HCT116 (cell line): ENCODE measurements around the gene ZNF396. TPM values are rescaled to one million over a fixed set of nuclear protein-coding genes. Genes with fewer than 3 reads are reported as not detected.

Experiments used
- ATAC-seq: fragments of 200-7000 bp; cut with Tn5 transposase; 2 replicates; pipeline ENCODE4 v1.9.1; 2020; ENCODE audit warnings: mild to moderate bottlenecking, moderate library complexity
- Bru-seq: library from RNA; stranded (reverse); fragments of 400-500 nt; gene quantifications from one replicate; lab custom pipeline; 2021; lab: Mats Ljungman, UMichigan
- BruChase-seq, 2 experiments: library from RNA; stranded (reverse); fragments of 400-500 nt; gene quantifications; one replicate each; lab custom pipeline; 2021; lab: Mats Ljungman, UMichigan
- BruUV-seq: library from RNA; stranded (reverse); fragments of 400-500 nt; replicated peaks from 2 replicates; lab custom pipeline; 2021; lab: Mats Ljungman, UMichigan
- CTCF ChIA-PET: fragments of 300-600 bp; sonication (Branson Sonifier 250); formaldehyde crosslinking; loops from one replicate; lab custom pipeline; 2021; ENCODE audit warnings: antibody characterized with exemption; lab: Charles Lee
- POLR2A ChIA-PET: fragments of 300-600, 350-600 bp; sonication (Branson Sonifier 250); formaldehyde crosslinking; loops from one replicate; lab custom pipeline; 2021; ENCODE audit warnings: antibody characterized with exemption; lab: Charles Lee
- RAD21 ChIA-PET, 2 experiments: fragments of 300-600 bp; sonication (Branson Sonifier 250); formaldehyde crosslinking; loops; one replicate each; lab custom pipeline; 2023; ENCODE audit warnings: low total read pairs in 2 of 2; ENCODE audit not compliant: uncharacterized antibody in 2 of 2, unreplicated experiment in 2 of 2, low non-redundant PET in 1 of 2; lab: Charles Lee
- DNase-seq: peaks from one replicate; pipeline ENCODE4 v3.0.0-alpha.2; 2010; ENCODE audit warnings: low read depth, low spot score
- H2AFZ ChIP-seq: fragments of 200-600 bp; shearing (Covaris generic), sonication (generic); 2 replicates; pipeline ENCODE4 v1.6.1; 2017; ENCODE audit warnings: low read depth, mixed run types, mixed read lengths, antibody characterized with exemption, low read length; ENCODE audit not compliant: poor library complexity, severe bottlenecking
- H3K27ac ChIP-seq: 2 replicates; pipeline ENCODE4 v1.5.1; 2012; ENCODE audit warnings: low read depth, low read length
- H3K27me3 ChIP-seq: fragments of 200-600 bp; sonication (generic); 2 replicates; pipeline ENCODE4 v1.6.1; 2016; ENCODE audit warnings: mixed run types, low read length, mixed read lengths; ENCODE audit not compliant: insufficient read depth
- H3K36me3 ChIP-seq, 2 experiments: fragments of 200-500 bp in 1 of 2; fragments of 200-600 bp in 1 of 2; sonication (Bioruptor generic) in 1 of 2; sonication (generic) in 1 of 2; 2 replicates each; pipeline versions ENCODE4 v1.5.1 to v1.6.1; 2014 to 2016; ENCODE audit warnings: low read length in 2 of 2, inconsistent platforms in 1 of 2, mixed read lengths in 1 of 2, mixed run types in 1 of 2; ENCODE audit not compliant: insufficient read depth in 2 of 2, control insufficient read depth in 1 of 2
- H3K4me1 ChIP-seq, 2 experiments: fragments of 200-600 bp in 1 of 2; sonication (generic) in 1 of 2; 2 replicates each; pipeline versions ENCODE4 v1.5.1 to v1.6.1; 2012 to 2017; ENCODE audit warnings: low read length in 2 of 2, inconsistent platforms in 1 of 2, mild to moderate bottlenecking in 1 of 2, mixed read lengths in 1 of 2, mixed run types in 1 of 2, moderate library complexity in 1 of 2; ENCODE audit not compliant: insufficient read depth in 2 of 2, control insufficient read depth in 1 of 2
- H3K4me2 ChIP-seq: fragments of 200-600 bp; sonication (generic); 2 replicates; pipeline ENCODE4 v1.6.1; 2017; ENCODE audit warnings: mixed run types, low read length, mixed read lengths
- H3K4me3 ChIP-seq, 2 experiments: fragments of 200-600 bp in 1 of 2; sonication (generic) in 1 of 2; replicated peaks in 1 of 2; 2 replicates each; pipeline ENCODE4 v1.5.1; 2011 to 2016; ENCODE audit warnings: low read length in 2 of 2, control low read depth in 1 of 2, low read depth in 1 of 2, mild to moderate bottlenecking in 1 of 2, mixed read lengths in 1 of 2, mixed run types in 1 of 2
- H3K79me2 ChIP-seq: fragments of 200-600 bp; sonication (generic); 2 replicates; pipeline ENCODE4 v1.6.1; 2017; ENCODE audit warnings: mild to moderate bottlenecking, mixed run types, low read length, moderate library complexity, mixed read lengths; ENCODE audit not compliant: insufficient read depth
- H3K9ac ChIP-seq: fragments of 200-600 bp; sonication (generic); 2 replicates; pipeline ENCODE4 v1.6.1; 2016; ENCODE audit warnings: low read length, mixed read lengths
- H3K9me2 ChIP-seq: fragments of 200-600 bp; sonication (generic), shearing (Covaris generic); 2 replicates; pipeline ENCODE4 v1.6.1; 2017; ENCODE audit warnings: mixed run types, mild to moderate bottlenecking, moderate library complexity; ENCODE audit not compliant: insufficient read depth
- H3K9me3 ChIP-seq, 2 experiments: fragments of 200-500 bp in 1 of 2; fragments of 200-600 bp in 1 of 2; sonication (Bioruptor generic) in 1 of 2; sonication (generic) in 1 of 2; 2 replicates each; pipeline ENCODE4 v1.6.1; 2014 to 2017; ENCODE audit warnings: low read length in 2 of 2, mixed read lengths in 2 of 2, inconsistent platforms in 1 of 2, low read depth in 1 of 2, mild to moderate bottlenecking in 1 of 2, mixed run types in 1 of 2, moderate library complexity in 1 of 2; ENCODE audit not compliant: control insufficient read depth in 1 of 2, insufficient read depth in 1 of 2
- H4K20me1 ChIP-seq: fragments of 200-600 bp; sonication (generic), shearing (Covaris generic); 2 replicates; pipeline ENCODE4 v1.6.1; 2017; ENCODE audit warnings: mixed run types, mild to moderate bottlenecking, moderate library complexity; ENCODE audit not compliant: insufficient read depth
- CBX3 ChIP-seq: IDR thresholded peaks from 2 replicates; pipeline ENCODE4 v1.6.1; 2012; ENCODE audit warnings: low read depth
- CTCF ChIP-seq, 3 experiments: fragments of 200-600 bp in 1 of 3; sonication (generic) in 1 of 3; IDR thresholded peaks in 2 of 3; conservative IDR thresholded peaks in 1 of 3; 2 replicates each; pipeline ENCODE4 v1.5.1; 2012 to 2017; ENCODE audit warnings: low read depth in 2 of 3, low read length in 2 of 3, antibody characterized with exemption in 1 of 3, borderline replicate concordance in 1 of 3, control low read depth in 1 of 3, mild to moderate bottlenecking in 1 of 3, mixed read lengths in 1 of 3, mixed run types in 1 of 3, moderate library complexity in 1 of 3; ENCODE audit not compliant: insufficient read depth in 1 of 3
- ELF1 ChIP-seq: IDR thresholded peaks from 2 replicates; pipeline ENCODE4 v1.6.1; 2012; ENCODE audit warnings: low read depth, borderline replicate concordance
- JUND ChIP-seq: IDR thresholded peaks from 2 replicates; pipeline ENCODE4 v1.6.1; 2012
- POLR2A ChIP-seq: IDR thresholded peaks from 2 replicates; pipeline ENCODE4 v1.7.0; 2011; ENCODE audit warnings: borderline replicate concordance; ENCODE audit not compliant: insufficient read depth, insufficient read length; ENCODE audit errors: extremely low read depth
- POLR2AphosphoS5 ChIP-seq: IDR thresholded peaks from 2 replicates; pipeline ENCODE4 v1.6.1; 2011; ENCODE audit warnings: mild to moderate bottlenecking, low read depth, low read length, moderate library complexity
- SRF ChIP-seq: IDR thresholded peaks from 2 replicates; pipeline ENCODE4 v1.6.1; 2012; ENCODE audit warnings: low read depth
- YY1 ChIP-seq: IDR thresholded peaks from 2 replicates; pipeline ENCODE4 v1.6.1; 2011; ENCODE audit warnings: low read length, low read depth, moderate library complexity, mild to moderate bottlenecking; ENCODE audit not compliant: insufficient replicate concordance; ENCODE audit errors: extremely low read depth
- ZNF274 ChIP-seq: fragments of 200-500 bp; sonication (Bioruptor generic); IDR thresholded peaks from 2 replicates; pipeline ENCODE4 v1.6.1; 2014; ENCODE audit warnings: mild to moderate bottlenecking, low read depth, low read length, inconsistent platforms
- intact Hi-C: fragments of 100-400 bp; cut with micrococcal nuclease; formaldehyde crosslinking; loops from 2 replicates; pipeline ENCODE4 v1.10.0; 2022
- long read RNA-seq: library from polyadenylated mRNA; unstranded; transcript quantifications from one replicate; pipeline ENCODE4 v2.0.0, GENCODE V29; 2021; ENCODE audit not compliant: unreplicated experiment
- polyA plus RNA-seq: library from polyadenylated mRNA; unstranded; fragments of >200 nt; gene quantifications from 2 replicates; pipeline ENCODE4 v1.2.1, GENCODE V29; 2012; ENCODE audit warnings: missing spikeins
- total RNA-seq: library from RNA; stranded (reverse); gene quantifications from one replicate; pipeline ENCODE4 v1.2.1, GENCODE V29; 2021; ENCODE audit not compliant: unreplicated experiment

ZNF396 gene
- total RNA-seq (1.3 TPM), Bru-seq, nascent RNA (percentile 48 among the genes with signal in this experiment), BruChase-seq, experiment 1, labeled RNA remaining after a 6-hour chase (percentile 32 among the genes with signal in this experiment), BruChase-seq, experiment 2, labeled RNA remaining after a 2-hour chase (percentile 42 among the genes with signal in this experiment)
- polyA plus RNA-seq: 0.47 and 0.74 TPM in 2 replicates
- long read RNA-seq, partial matches to known transcripts: 0 of 2 reads
- long read RNA-seq, other reads (novel, unspliced or antisense): 2 of 2 reads

DNA sequence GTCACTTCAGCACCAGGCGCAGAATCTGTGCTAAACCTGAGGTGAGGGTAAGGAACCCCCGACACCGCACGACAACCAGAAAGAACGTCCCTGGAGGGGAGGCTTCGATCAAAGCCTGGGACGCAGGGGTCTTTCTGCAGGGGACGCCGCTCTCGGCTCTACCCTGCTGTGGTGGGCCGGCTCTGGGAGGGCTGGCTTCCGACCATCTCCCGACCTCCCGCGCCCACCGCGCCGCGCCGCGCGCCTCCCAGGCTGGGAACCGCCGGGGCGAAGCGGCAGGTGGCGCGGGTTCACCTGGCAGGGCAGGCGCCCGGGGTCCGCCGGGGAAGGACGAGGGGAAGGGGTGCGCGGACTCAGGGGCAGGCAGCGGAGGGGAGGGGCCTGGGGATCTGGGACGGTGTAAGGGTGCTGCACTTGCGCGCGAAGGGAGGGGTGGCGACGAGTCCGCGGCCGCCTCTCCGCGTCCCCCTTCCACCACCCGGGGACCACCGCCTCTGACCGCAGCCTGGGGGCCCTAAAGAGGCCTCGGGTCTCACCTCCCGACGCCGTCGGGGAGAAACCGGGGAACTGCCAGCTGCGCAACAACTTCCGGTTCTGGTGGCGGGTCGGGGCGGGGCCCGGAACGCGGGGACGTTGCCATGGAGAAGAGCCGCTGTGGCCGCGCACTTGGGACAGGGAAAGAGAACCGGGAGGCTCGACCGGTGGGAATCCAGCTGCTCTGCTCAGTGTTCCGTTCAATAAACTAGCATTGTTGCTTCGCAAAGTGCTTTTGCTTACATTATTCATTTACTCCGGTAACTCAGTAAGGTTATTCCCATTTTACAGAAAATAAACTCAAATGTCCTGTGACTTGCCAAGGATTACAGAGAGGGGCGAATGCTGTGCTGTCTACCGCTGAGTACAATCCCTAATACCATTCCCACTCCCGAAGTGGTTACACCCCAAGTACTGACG is at the start of gene ZNF396:
TSS of gene ZNF396 (minus strand) at position 596 of the 954 bp plus-strand sequence. CDS start 3,045 bp downstream, outside the sequence.
- DNase-seq: peak; percentile 23
- no peaks in the 10 kb centered on the region; the same call in 1 of the 2 replicates for H3K9me2 ChIP-seq
- no peaks in the 10 kb centered on the region for H3K27me3 ChIP-seq
- peak within 1 kb of the TSS; percentile 99 for H2AFZ ChIP-seq
- BruUV-seq: no TSS peak
- ChIA-PET POLR2A (no interaction called here), RAD21 (no interaction called here)
- no peak within 1 kb of the TSS; the same call in 1 of the 2 replicates for H3K27ac ChIP-seq
- TF ChIP-seq SRF (no peak), CBX3 (no peak), JUND (no peak), POLR2A (no peak), POLR2AphosphoS5 (peak; percentile 52; the same call in 1 of the 2 replicates), ZNF274 (no peak), YY1 (no peak), CTCF (IDR thresholded peaks at IDR 0.05 in 2 of 3, conservative IDR thresholded peaks at IDR 0.05 in 1 of 3; ENCODE audit: borderline replicate concordance in 1 of 3, insufficient read depth in 1 of 3, low read depth in 2 of 3, low read length in 2 of 3) (no peak), ELF1 (peak; percentile 45)
- TF ChIP-seq, all 23 proteins: peak for 2
- no peaks in the 10 kb centered on the region for H4K20me1 ChIP-seq
- peak within 1 kb of the TSS; percentile 52 to 64 for H3K4me3 ChIP-seq
- H3K9ac ChIP-seq: peak within 1 kb of the TSS; percentile 46
- no peaks in the 10 kb centered on the region for H3K9me3 ChIP-seq
- no peaks in the 10 kb centered on the region for H3K79me2 ChIP-seq
- H3K4me1 ChIP-seq: peaks cover 6 to 16% of the 10 kb centered on the region in 2 experiments; a peak in 3 of 4 replicates
- ATAC-seq: peak; percentile 96
- CTCF ChIA-PET: interaction anchor here (1.0 to 1.1 kb wide), 2 partner anchors 10 to 22 kb away, joined by 3 read pairs; no protein-coding TSS in a partner anchor
- intact Hi-C loops: loop anchor here (5.0 kb wide), 1 partner anchor 140 kb away; no protein-coding TSS in a partner anchor
- H3K4me2 ChIP-seq: peak within 1 kb of the TSS; percentile 82
- no peaks in the 10 kb centered on the region for H3K36me3 ChIP-seq
